Esophagus squamous epithelium (tissue), 4 donors: ENCODE data around the gene TFCP2.

Experiments
- POLR2A ChIP-seq, 4 donors: fragments of 450-650 bp; IDR thresholded peaks; one replicate each; pipeline ENCODE4 v1.6.1; 2017; ENCODE audit warnings: antibody characterized with exemption in 4 of 4, mild to moderate bottlenecking in 4 of 4, moderate library complexity in 3 of 4
- TF ChIP-seq, protein P1 (sequence below), 6 experiments: fragments of 450-650 bp in 4 of 6; fragments of 200-600 bp in 2 of 6; sonication (generic) in 2 of 6; IDR thresholded peaks; one replicate each; pipeline ENCODE4 v1.5.1; 2016 to 2019; ENCODE audit warnings: antibody characterized with exemption in 6 of 6, mild to moderate bottlenecking in 4 of 6, moderate library complexity in 4 of 6

DNA sequence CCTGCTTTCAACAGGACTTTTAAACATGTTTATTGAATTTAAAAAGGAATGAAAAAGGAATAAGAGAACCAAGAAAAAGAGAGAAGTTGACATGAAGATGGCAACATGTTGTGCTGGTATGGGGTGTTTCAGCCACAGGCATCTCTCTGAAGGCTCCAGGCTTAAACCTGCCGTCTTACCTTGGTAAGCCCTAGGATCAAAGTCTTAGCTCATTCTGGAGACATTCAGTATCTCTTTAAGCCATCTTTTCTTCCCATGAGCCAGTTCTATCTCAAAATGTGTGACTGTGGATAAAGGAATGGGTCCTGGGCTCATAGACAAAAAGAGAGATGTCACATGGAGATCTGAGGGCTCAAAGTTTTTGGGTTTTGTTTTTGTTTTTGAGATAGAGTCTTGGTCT is 1.6 kb upstream of the TFCP2 start:
- no peak for TF ChIP-seq POLR2A (IDR thresholded peaks at IDR 0.05)
- TF ChIP-seq, protein P1, sequence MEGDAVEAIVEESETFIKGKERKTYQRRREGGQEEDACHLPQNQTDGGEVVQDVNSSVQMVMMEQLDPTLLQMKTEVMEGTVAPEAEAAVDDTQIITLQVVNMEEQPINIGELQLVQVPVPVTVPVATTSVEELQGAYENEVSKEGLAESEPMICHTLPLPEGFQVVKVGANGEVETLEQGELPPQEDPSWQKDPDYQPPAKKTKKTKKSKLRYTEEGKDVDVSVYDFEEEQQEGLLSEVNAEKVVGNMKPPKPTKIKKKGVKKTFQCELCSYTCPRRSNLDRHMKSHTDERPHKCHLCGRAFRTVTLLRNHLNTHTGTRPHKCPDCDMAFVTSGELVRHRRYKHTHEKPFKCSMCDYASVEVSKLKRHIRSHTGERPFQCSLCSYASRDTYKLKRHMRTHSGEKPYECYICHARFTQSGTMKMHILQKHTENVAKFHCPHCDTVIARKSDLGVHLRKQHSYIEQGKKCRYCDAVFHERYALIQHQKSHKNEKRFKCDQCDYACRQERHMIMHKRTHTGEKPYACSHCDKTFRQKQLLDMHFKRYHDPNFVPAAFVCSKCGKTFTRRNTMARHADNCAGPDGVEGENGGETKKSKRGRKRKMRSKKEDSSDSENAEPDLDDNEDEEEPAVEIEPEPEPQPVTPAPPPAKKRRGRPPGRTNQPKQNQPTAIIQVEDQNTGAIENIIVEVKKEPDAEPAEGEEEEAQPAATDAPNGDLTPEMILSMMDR (IDR thresholded peaks at IDR 0.05) = no peak
